Pancreas (tissue), 10 donors: ENCODE measurements around the gene RFX3. TPM values are rescaled to one million over a fixed set of nuclear protein-coding genes. Genes with fewer than 3 reads are reported as not detected.

Experiments used
- ATAC-seq, 4 donors: fragments of 200-7000 bp; cut with Tn5 transposase; one replicate each; pipeline versions ENCODE4 v1.8.0 to v1.9.1; 2020; ENCODE audit warnings: mild to moderate bottlenecking in 4 of 4, moderate library complexity in 4 of 4
- DNase-seq, 6 donors: peaks; one replicate each; pipeline ENCODE4 v3.0.0-alpha.2; 2020
- FAIRE-seq: peaks from 2 replicates; lab custom pipeline; 2012; peaks lifted over from hg19 to GRCh38; lab: Jason Lieb, UNC
- H3K27ac ChIP-seq, 4 donors: fragments of 200-600 bp; sonication (generic); 1 replicate in 3 of 4; 2 replicates in 1 of 4; pipeline versions ENCODE4 v1.5.0 to v1.8.0; 2020
- H3K27me3 ChIP-seq, 4 donors: fragments of 200-600 bp; one replicate each; pipeline ENCODE4 v1.8.0; 2021
- H3K36me3 ChIP-seq, 3 donors: fragments of 200-600 bp; sonication (generic) in 1 of 3; one replicate each; pipeline versions ENCODE4 v1.5.0 to v1.8.0; 2020 to 2021
- H3K4me1 ChIP-seq, 3 donors: fragments of 200-600 bp; one replicate each; pipeline ENCODE4 v1.8.0; 2021
- H3K4me3 ChIP-seq, 4 donors: fragments of 200-600 bp; sonication (generic) in 2 of 4; one replicate each; pipeline versions ENCODE4 v1.5.0 to v1.8.0; 2020 to 2021
- H3K9me3 ChIP-seq, 4 donors: fragments of 200-600 bp; one replicate each; pipeline ENCODE4 v1.8.0; 2021
- WGBS, 2 donors: extraction: QIAGEN DNeasy Blood & Tissue Kit; methylation state at CpG; one replicate each; pipeline ENCODE4 v1.1.7; 2013; 5-methylcytosine and 5-hydroxymethylcytosine counted together
- intact Hi-C, 3 donors: fragments of 100-400 bp; cut with DNase I; formaldehyde crosslinking; loops; one replicate each; pipeline versions ENCODE4 v1.11.1 to v1.14.2; 2022
- polyA plus RNA-seq, 2 donors: library from polyadenylated mRNA; stranded (reverse); fragments of 200-250 nt; gene quantifications; one replicate each; pipeline ENCODE4 v1.2.3, GENCODE V29; 2013
- total RNA-seq, 6 donors: library from RNA; stranded (reverse); fragmentation: NEBNext Ultra II Directional in 4 of 6; extraction: Animal tissue kit (Norgen Biotek cat#: 25700) in 4 of 6; gene quantifications; one replicate each; pipeline versions ENCODE4 v1.2.1 to v1.2.4, GENCODE V29; 2021 to 2023
- TF ChIP-seq, protein P1 (sequence below), 4 donors: fragments of 200-600 bp; sonication (generic) in 3 of 4; IDR thresholded peaks; one replicate each; pipeline versions ENCODE4 v1.5.0 to v1.8.0; 2021; ENCODE audit warnings: antibody characterized with exemption in 4 of 4
- donor health status: healthy with polysubstance abuse.
- donor health status: DM: no; HTN: no; CAD: no; lungs with moderate emphysema.
- donor health status: DM: no; HTN: no; CAD: no.
- donor health status: control.
- donor health status: control.
- donor health status: Bipolar disorder and iron deficiency.
- donor health status: DM: yes; HTN: yes; CAD: no.
- donor health status: DM: no; HTN: no; CAD: no.
- donor health status: DM: no; HTN: no; CAD: no.
- donor health status: DM: yes; HTN: yes; CAD: no.

The RFX3 gene
- total and polyA plus RNA-seq, 8 donors = 1.2 to 12.2 (median 5.0) TPM

DNA sequence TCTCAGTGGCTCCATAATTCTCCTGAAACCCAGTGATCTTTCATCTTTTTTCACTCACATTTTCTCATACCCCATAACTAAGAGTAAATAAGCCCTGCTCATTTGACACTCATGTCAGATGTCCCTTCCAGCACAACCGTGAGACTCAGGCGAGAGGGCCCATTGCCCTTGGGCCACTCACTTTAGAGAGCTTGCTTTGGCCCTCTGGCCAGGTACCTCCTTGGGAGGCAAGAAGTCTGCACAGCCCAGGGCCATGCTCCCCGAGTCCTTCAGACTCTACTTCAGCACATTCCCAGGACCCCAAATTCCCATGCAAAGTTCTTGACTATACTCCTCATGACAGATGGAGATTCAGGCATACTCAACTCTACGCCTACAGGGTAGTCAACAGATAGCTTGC is 33.6 kb downstream of the RFX3 start:
- H3K4me1 ChIP-seq = no peaks in the 10 kb centered on the region
- DNase-seq (no peak), FAIRE-seq (no peak), ATAC-seq (no peak)
- intact Hi-C loops = no loop called here
- no peak overlapping the region for H3K4me3 ChIP-seq
- TF ChIP-seq, protein P1, sequence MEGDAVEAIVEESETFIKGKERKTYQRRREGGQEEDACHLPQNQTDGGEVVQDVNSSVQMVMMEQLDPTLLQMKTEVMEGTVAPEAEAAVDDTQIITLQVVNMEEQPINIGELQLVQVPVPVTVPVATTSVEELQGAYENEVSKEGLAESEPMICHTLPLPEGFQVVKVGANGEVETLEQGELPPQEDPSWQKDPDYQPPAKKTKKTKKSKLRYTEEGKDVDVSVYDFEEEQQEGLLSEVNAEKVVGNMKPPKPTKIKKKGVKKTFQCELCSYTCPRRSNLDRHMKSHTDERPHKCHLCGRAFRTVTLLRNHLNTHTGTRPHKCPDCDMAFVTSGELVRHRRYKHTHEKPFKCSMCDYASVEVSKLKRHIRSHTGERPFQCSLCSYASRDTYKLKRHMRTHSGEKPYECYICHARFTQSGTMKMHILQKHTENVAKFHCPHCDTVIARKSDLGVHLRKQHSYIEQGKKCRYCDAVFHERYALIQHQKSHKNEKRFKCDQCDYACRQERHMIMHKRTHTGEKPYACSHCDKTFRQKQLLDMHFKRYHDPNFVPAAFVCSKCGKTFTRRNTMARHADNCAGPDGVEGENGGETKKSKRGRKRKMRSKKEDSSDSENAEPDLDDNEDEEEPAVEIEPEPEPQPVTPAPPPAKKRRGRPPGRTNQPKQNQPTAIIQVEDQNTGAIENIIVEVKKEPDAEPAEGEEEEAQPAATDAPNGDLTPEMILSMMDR (IDR thresholded peaks at IDR 0.05) = no peak
- no peaks in the 10 kb centered on the region for H3K36me3 ChIP-seq
- H3K27me3 ChIP-seq = no peaks in the 10 kb centered on the region
- no peaks in the 10 kb centered on the region for H3K9me3 ChIP-seq
- whole genome bisulfite sequencing, 2 donors = 96% methylated on average over 4 of the region's 4 CpGs
- H3K27ac ChIP-seq = no peak overlapping the region

GRCh38 chr9:3491450-3491849 is 34.4 kb downstream of the RFX3 start:
- no peak for DNase-seq

DNA sequence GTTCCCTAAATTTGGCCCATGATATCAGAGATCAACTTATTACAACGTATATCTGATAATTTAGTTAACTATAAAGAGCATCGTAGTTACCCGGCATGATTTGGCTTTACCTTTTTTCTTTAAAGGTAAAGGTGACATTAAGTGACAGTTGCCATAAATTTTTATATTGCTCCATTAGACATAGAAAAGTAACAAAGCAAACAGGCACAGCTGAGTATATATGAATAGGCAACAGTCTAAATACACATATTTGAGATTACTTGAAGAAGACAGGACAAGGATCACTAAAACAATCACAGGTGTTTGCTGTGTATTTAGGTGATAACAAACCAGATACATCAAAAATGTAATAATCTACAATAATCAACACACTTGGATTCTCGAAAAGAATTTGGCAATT is 34.8 kb downstream of the RFX3 start:
- Histone ChIP-seq H3K27ac (no peak overlapping the region), H3K27me3 (no peaks in the 10 kb centered on the region), H3K36me3 (no peaks in the 10 kb centered on the region), H3K4me3 (no peak overlapping the region), H3K9me3 (no peaks in the 10 kb centered on the region), H3K4me1 (no peaks in the 10 kb centered on the region)
- WGBS, 2 donors = 31 to 40% methylated on average over 4 of the region's 4 CpGs
- intact Hi-C loops = no loop called here
- ATAC-seq = no peak
- DNase-seq = no peak
- peak; percentile 37 for FAIRE-seq
- TF ChIP-seq, protein P1 (IDR thresholded peaks at IDR 0.05) = no peak

More at GRCh38 chr9:3491450-3491849, 34.4 kb downstream of the RFX3 start:
- intact Hi-C loops = no loop called here
- Histone ChIP-seq H3K36me3 (no peaks in the 10 kb centered on the region), H3K27ac (no peak overlapping the region), H3K4me1 (no peaks in the 10 kb centered on the region), H3K9me3 (no peaks in the 10 kb centered on the region), H3K27me3 (no peaks in the 10 kb centered on the region), H3K4me3 (no peak overlapping the region)
- ATAC-seq = no peak
- no peak for FAIRE-seq
- TF ChIP-seq, protein P1 (IDR thresholded peaks at IDR 0.05) = no peak

DNA sequence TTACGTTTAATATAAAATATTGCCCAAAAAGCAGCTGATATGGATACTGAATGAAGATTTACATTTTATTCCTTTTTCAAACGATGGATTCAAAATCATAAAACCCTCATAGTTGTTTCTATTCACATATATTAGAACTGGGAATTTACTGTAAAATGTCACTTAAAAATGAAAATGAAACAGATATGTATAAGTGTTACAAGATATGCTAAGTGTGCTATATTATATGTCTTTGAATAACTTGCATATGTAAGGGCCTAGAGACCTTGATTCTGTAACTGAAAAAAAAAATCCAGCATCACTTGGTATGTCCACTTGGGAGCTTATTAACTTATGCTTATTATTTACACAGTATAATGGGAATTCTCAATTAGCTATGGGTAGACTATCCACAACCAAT is 43.2 kb downstream of the RFX3 start:
- FAIRE-seq = no peak
- ATAC-seq = no peak
- intact Hi-C loops = no loop called here

GRCh38 chr9:3480353-3480655 is 45.5 kb downstream of the RFX3 start:
- TF ChIP-seq, protein P1 (IDR thresholded peaks at IDR 0.05) = no peak
- FAIRE-seq (no peak), DNase-seq (no peak), ATAC-seq (no peak)
- Histone ChIP-seq H3K27me3 (no peaks in the 10 kb centered on the region), H3K4me1 (no peaks in the 10 kb centered on the region), H3K27ac (no peak overlapping the region), H3K9me3 (no peaks in the 10 kb centered on the region), H3K36me3 (no peaks in the 10 kb centered on the region), H3K4me3 (no peak overlapping the region)
- intact Hi-C loops = no loop called here
- WGBS, 2 donors = 86 to 89% methylated on average over 3 of the region's 3 CpGs

More for the DNA sequence above, 43.2 kb downstream of the RFX3 start:
- H3K4me3 ChIP-seq = no peak overlapping the region
- H3K27me3 ChIP-seq = no peaks in the 10 kb centered on the region
- 91 to 95% methylated on average over 2 of the region's 2 CpGs for WGBS, 2 donors
- no peaks in the 10 kb centered on the region for H3K4me1 ChIP-seq
- no peak overlapping the region for H3K27ac ChIP-seq
- no peaks in the 10 kb centered on the region for H3K9me3 ChIP-seq
- DNase-seq = no peak
- H3K36me3 ChIP-seq = no peaks in the 10 kb centered on the region
- TF ChIP-seq, protein P1 (IDR thresholded peaks at IDR 0.05) = no peak
